HG02943 (cell line): Measurements from ENCODE around the gene NGEF.

Experiments used
- ATAC-seq: cut with Tn5 transposase; IDR thresholded peaks from one replicate; pipeline ENCODE4 v1.9.1; 2021; ENCODE audit warnings: mild to moderate bottlenecking, low read depth, moderate library complexity; ENCODE audit not compliant: unreplicated experiment

Gene NGEF

GRCh38 chr2:232888839-232889529 is 124.1 kb downstream of the NGEF start:
- no peak for ATAC-seq

- ATAC-seq: no peak
Measured at GRCh38 chr2:232888099-232888836, 124.8 kb downstream of the NGEF start.

- no peak for ATAC-seq
Measured at GRCh38 chr2:232887171-232887850, 125.7 kb downstream of the NGEF start.

- ATAC-seq: no peak
Measured at GRCh38 chr2:232886632-232887031, 126.4 kb downstream of the NGEF start.

- no peak for ATAC-seq
Measured at GRCh38 chr2:232886176-232886575, 126.9 kb downstream of the NGEF start.

- ATAC-seq: no peak
Measured at GRCh38 chr2:232885264-232885961, 127.6 kb downstream of the NGEF start.

GRCh38 chr2:232884549-232885263 is 128.3 kb downstream of the NGEF start:
- no peak for ATAC-seq

GRCh38 chr2:232884001-232884421 is 129.0 kb downstream of the NGEF start:
- no peak for ATAC-seq

GRCh38 chr2:232883116-232883721 is 129.8 kb downstream of the NGEF start:
- ATAC-seq: no peak

- ATAC-seq: no peak
Measured at GRCh38 chr2:232882505-232883115, 130.4 kb downstream of the NGEF start.

- ATAC-seq: no peak
Measured at GRCh38 chr2:232882085-232882484, 131.0 kb downstream of the NGEF start.

GRCh38 chr2:232880764-232881351 is 132.2 kb downstream of the NGEF start:
- ATAC-seq: no peak

GRCh38 chr2:232879618-232880494 is 133.2 kb downstream of the NGEF start:
- no peak for ATAC-seq

- ATAC-seq: no peak
Measured at GRCh38 chr2:232878855-232879617, 134.0 kb downstream of the NGEF start.

GRCh38 chr2:232877940-232878511 is 135.0 kb downstream of the NGEF start:
- ATAC-seq: no peak

GRCh38 chr2:232876978-232877441 is 136.0 kb downstream of the NGEF start:
- no peak for ATAC-seq
